IMR-90 (cell line): ENCODE data around the gene ADRA2A. TPM values are rescaled to one million over a fixed set of nuclear protein-coding genes. Genes with fewer than 3 reads are reported as not detected.

ENCODE experiments used
- ATAC-seq: fragments of 200-7000 bp; cut with Tn5 transposase; 2 replicates; pipeline ENCODE4 v1.9.1; 2020; ENCODE audit warnings: low read depth, mild to moderate bottlenecking, moderate library complexity
- BruUV-seq: library from RNA; stranded (reverse); fragments of 400-500 nt; replicated peaks from 2 replicates; lab custom pipeline; 2021; lab: Mats Ljungman, UMichigan
- CTCF ChIA-PET: fragments of 300-600 bp; formaldehyde crosslinking; extraction: SDS; loops from one replicate; lab custom pipeline; 2021; ENCODE audit warnings: antibody characterized with exemption; lab: Yijun Ruan, JAX
- POLR2A ChIA-PET: fragments of 300-600 bp; sonication (Branson Sonifier 250); formaldehyde crosslinking; loops from one replicate; lab custom pipeline; 2022; ENCODE audit warnings: antibody characterized with exemption; ENCODE audit not compliant: unreplicated experiment; lab: Charles Lee
- DNase-seq: peaks from one replicate; pipeline ENCODE4 v3.0.0; 2013
- H2AFZ ChIP-seq: replicated peaks from 2 replicates; pipeline ENCODE3; 2013; ENCODE audit warnings: low read length, mild to moderate bottlenecking; ENCODE audit not compliant: poor library complexity
- H2AK5ac ChIP-seq: 2 replicates; pipeline ENCODE4 v1.6.1; 2013; ENCODE audit warnings: low read depth, low read length, inconsistent platforms
- H2AK9ac ChIP-seq: replicated peaks from 2 replicates; pipeline ENCODE3; 2013; ENCODE audit warnings: mild to moderate bottlenecking, low read depth, low read length, moderate library complexity; ENCODE audit not compliant: poor library complexity
- H2BK120ac ChIP-seq: 2 replicates; pipeline ENCODE4 v1.6.1; 2013; ENCODE audit warnings: low read depth, low read length, inconsistent platforms
- H2BK15ac ChIP-seq: 3 replicates; pipeline ENCODE4 v1.6.1; 2013; ENCODE audit warnings: low read depth, low read length, inconsistent platforms
- H2BK20ac ChIP-seq: 2 replicates; pipeline ENCODE4 v1.6.1; 2013; ENCODE audit warnings: low read depth, mild to moderate bottlenecking, inconsistent platforms, low read length, moderate library complexity
- H2BK5ac ChIP-seq: 2 replicates; pipeline ENCODE4 v1.6.1; 2013; ENCODE audit warnings: mild to moderate bottlenecking, low read depth, low read length, inconsistent platforms; ENCODE audit not compliant: poor library complexity, severe bottlenecking
- H3K14ac ChIP-seq: replicated peaks from 2 replicates; pipeline ENCODE4 v1.6.1; 2013; ENCODE audit warnings: low read depth, low read length, inconsistent platforms
- H3K18ac ChIP-seq: 2 replicates; pipeline ENCODE4 v1.6.1; 2013; ENCODE audit warnings: low read depth, low read length, control low read depth
- H3K23ac ChIP-seq: 2 replicates; pipeline ENCODE4 v1.6.1; 2013; ENCODE audit warnings: low read depth, low read length, inconsistent platforms
- H3K27ac ChIP-seq: 2 replicates; pipeline ENCODE4 v1.5.1; 2013; ENCODE audit warnings: mild to moderate bottlenecking, control low read depth, low read length; ENCODE audit not compliant: insufficient read depth
- H3K27me3 ChIP-seq: 2 replicates; pipeline ENCODE4 v1.6.1; 2013; ENCODE audit warnings: low read length; ENCODE audit not compliant: control insufficient read depth, insufficient read depth
- H3K36me3 ChIP-seq: 2 replicates; pipeline ENCODE4 v1.6.1; 2013; ENCODE audit warnings: low read length, mixed read lengths; ENCODE audit not compliant: control insufficient read depth, insufficient read depth
- H3K4ac ChIP-seq: 2 replicates; pipeline ENCODE4 v1.6.1; 2013; ENCODE audit warnings: low read depth, low read length, inconsistent platforms
- H3K4me1 ChIP-seq: 2 replicates; pipeline ENCODE4 v1.6.1; 2013; ENCODE audit warnings: low read length, mixed read lengths; ENCODE audit not compliant: control insufficient read depth, insufficient read depth
- H3K4me2 ChIP-seq: 2 replicates; pipeline ENCODE4 v1.6.1; 2013; ENCODE audit warnings: low read depth, mild to moderate bottlenecking, control low read depth, low read length, moderate library complexity
- H3K4me3 ChIP-seq: 2 replicates; pipeline ENCODE4 v1.5.1; 2013; ENCODE audit warnings: low read depth, mild to moderate bottlenecking, control low read depth, low read length, moderate library complexity; ENCODE audit not compliant: insufficient read depth
- H3K56ac ChIP-seq: 2 replicates; pipeline ENCODE4 v1.6.1; 2013; ENCODE audit warnings: low read length, inconsistent platforms; ENCODE audit not compliant: insufficient read depth; ENCODE audit errors: extremely low read depth
- H3K79me1 ChIP-seq, 2 experiments: 2 replicates each; pipeline ENCODE4 v1.6.1; 2013; ENCODE audit warnings: low read length in 2 of 2, inconsistent platforms in 1 of 2, low read depth in 1 of 2
- H3K9ac ChIP-seq: 2 replicates; pipeline ENCODE4 v1.6.1; 2013; ENCODE audit warnings: low read depth, low read length, control low read depth
- H3K9me1 ChIP-seq: 2 replicates; pipeline ENCODE4 v1.6.1; 2013; ENCODE audit warnings: low read length, inconsistent platforms; ENCODE audit not compliant: insufficient read depth
- H3K9me3 ChIP-seq: 2 replicates; pipeline ENCODE4 v1.6.1; 2013; ENCODE audit warnings: low read length; ENCODE audit not compliant: control insufficient read depth, insufficient read depth
- H4K20me1 ChIP-seq: 2 replicates; pipeline ENCODE4 v1.6.1; 2013; ENCODE audit warnings: low read length, inconsistent platforms; ENCODE audit not compliant: insufficient read depth
- H4K5ac ChIP-seq: 2 replicates; pipeline ENCODE4 v1.6.1; 2013; ENCODE audit warnings: mild to moderate bottlenecking, low read depth, low read length, control low read depth
- H4K8ac ChIP-seq, 2 experiments: 2 replicates each; pipeline ENCODE4 v1.6.1; 2013; ENCODE audit warnings: low read depth in 2 of 2, low read length in 2 of 2, control low read depth in 1 of 2, inconsistent platforms in 1 of 2
- H4K91ac ChIP-seq: 2 replicates; pipeline ENCODE4 v1.6.1; 2013; ENCODE audit warnings: low read depth, low read length, inconsistent platforms; ENCODE audit not compliant: insufficient read depth
- BHLHE40 ChIP-seq: fragments of 150-350 bp; IDR thresholded peaks from 2 replicates; pipeline ENCODE4 v1.6.1; 2016; ENCODE audit warnings: mild to moderate bottlenecking, low read depth, low read length
- CEBPB ChIP-seq: IDR thresholded peaks from 2 replicates; pipeline ENCODE4 v1.6.1; 2012; ENCODE audit warnings: low read depth, low read length, improper control_type of control experiment
- CHD1 ChIP-seq: IDR thresholded peaks from 2 replicates; pipeline ENCODE4 v1.6.1; 2012; ENCODE audit warnings: low read depth, low read length, improper control_type of control experiment
- CTCF ChIP-seq: conservative IDR thresholded peaks from 2 replicates; pipeline ENCODE4 v1.5.1; 2012; ENCODE audit warnings: mild to moderate bottlenecking, low read depth, low read length, improper control_type of control experiment
- ELK1 ChIP-seq: fragments of 150-350 bp; IDR thresholded peaks from 2 replicates; pipeline ENCODE4 v1.6.1; 2016; ENCODE audit warnings: low read depth, mild to moderate bottlenecking, low read length, moderate library complexity, borderline replicate concordance
- FOS ChIP-seq: fragments of 150-350 bp; IDR thresholded peaks from 2 replicates; pipeline ENCODE4 v1.6.1; 2016; ENCODE audit warnings: low read depth, low read length
- MAFK ChIP-seq: IDR thresholded peaks from 2 replicates; pipeline ENCODE4 v1.6.1; 2012; ENCODE audit warnings: low read depth, low read length, improper control_type of control experiment
- MAZ ChIP-seq: IDR thresholded peaks from 2 replicates; pipeline ENCODE4 v1.6.1; 2012; ENCODE audit warnings: low read depth, mild to moderate bottlenecking, low read length, improper control_type of control experiment, moderate library complexity, borderline replicate concordance
- MXI1 ChIP-seq: IDR thresholded peaks from 2 replicates; pipeline ENCODE4 v1.6.1; 2012; ENCODE audit warnings: low read depth, mild to moderate bottlenecking, low read length, moderate library complexity, borderline replicate concordance
- NFE2L2 ChIP-seq: fragments of 150-350 bp; IDR thresholded peaks from 2 replicates; pipeline ENCODE4 v1.6.1; 2016; ENCODE audit warnings: low read depth, mild to moderate bottlenecking, low read length
- RAD21 ChIP-seq: IDR thresholded peaks from 2 replicates; pipeline ENCODE4 v1.6.1; 2012; ENCODE audit warnings: low read length, improper control_type of control experiment
- RCOR1 ChIP-seq: IDR thresholded peaks from 2 replicates; pipeline ENCODE4 v1.6.1; 2012; ENCODE audit warnings: mild to moderate bottlenecking, low read length, improper control_type of control experiment; ENCODE audit not compliant: insufficient replicate concordance
- RFX5 ChIP-seq: IDR thresholded peaks from 2 replicates; pipeline ENCODE4 v1.8.0; 2012; ENCODE audit warnings: low read depth, mild to moderate bottlenecking, low read length, moderate library complexity
- SMC3 ChIP-seq: fragments of 150-350 bp; IDR thresholded peaks from 2 replicates; pipeline ENCODE4 v1.6.1; 2016; ENCODE audit warnings: low read depth, mild to moderate bottlenecking, antibody characterized with exemption, low read length, moderate library complexity
- USF2 ChIP-seq: fragments of 150-350 bp; IDR thresholded peaks from 2 replicates; pipeline ENCODE4 v1.6.1; 2017; ENCODE audit warnings: mild to moderate bottlenecking, antibody characterized with exemption, low read length, low read depth
- WGBS, 2 experiments: methylation state at CpG; one replicate each; pipeline versions ENCODE4 v1.1.5 to v1.1.7; 2013; ENCODE audit warnings: missing lambda C conversion rate in 2 of 2; ENCODE audit not compliant: insufficient read length in 1 of 2; ENCODE audit errors: extremely low coverage in 2 of 2; 5-methylcytosine and 5-hydroxymethylcytosine counted together
- dilution Hi-C: fragments of 300-500 bp; cut with HindIII; formaldehyde crosslinking; loops from one replicate; pipeline ENCODE4 v1.14.3; 2018; ENCODE audit warnings: low sequenced_read_pairs; ENCODE audit not compliant: unreplicated experiment
- in situ Hi-C: fragments of 300-500 bp; cut with MboI; formaldehyde crosslinking; loops from 3 replicates; pipeline ENCODE4 v1.14.3; 2019; ENCODE audit warnings: low sequenced_read_pairs, inconsistent platforms, mixed read lengths
- intact Hi-C: fragments of 100-400 bp; cut with micrococcal nuclease; formaldehyde crosslinking; loops from 2 replicates; pipeline ENCODE4 v1.10.0; 2022
- polyA plus RNA-seq, 3 experiments: library from polyadenylated mRNA; depleted of rRNA; stranded (reverse); fragments of >200 nt; gene quantifications; 2 replicates each; pipeline ENCODE4 v1.2.3, GENCODE V29; 2012; ENCODE audit warnings: low replicate concordance in 1 of 3
- total RNA-seq: library from RNA; depleted of rRNA; stranded (reverse); fragments of >200 nt; gene quantifications from 2 replicates; pipeline ENCODE4 v1.2.3, GENCODE V29; 2012

The ADRA2A gene
- total and polyA plus RNA-seq, 2 of the 4 experiments (the other 2 are of a cell fraction), result not detected

GRCh38 chr10:111079241-111079760 lies 2.5 kb downstream of the ADRA2A start:
- BruUV-seq, result no TSS peak
- Histone ChIP-seq H2BK15ac (no peak overlapping the region), H4K91ac (no peak overlapping the region), H2BK120ac (no peak overlapping the region), H2AK9ac (no peak overlapping the region), H4K5ac (no peak overlapping the region), H3K4me3 (no peak overlapping the region), H2AK5ac (no peak overlapping the region), H3K4me2 (no peak overlapping the region), H3K14ac (no peak overlapping the region), H3K56ac (no peak overlapping the region), H3K4ac (no peak overlapping the region), H2AFZ (no peak overlapping the region), H3K23ac (no peak overlapping the region), H3K9ac (no peak overlapping the region), H4K8ac (no peak overlapping the region), H3K9me1 (no peaks in the 10 kb centered on the region), H3K79me1 (no peaks in the 10 kb centered on the region), H3K4me1 (no peaks in the 10 kb centered on the region; the same call in 1 of the 2 replicates), H3K27ac (no peak overlapping the region), H3K9me3 (peaks cover 11% of the 10 kb centered on the region; the same call in 1 of the 2 replicates), H3K36me3 (no peaks in the 10 kb centered on the region), H3K18ac (no peak overlapping the region), H4K20me1 (no peaks in the 10 kb centered on the region), H3K27me3 (peaks cover 57% of the 10 kb centered on the region), H2BK20ac (no peak overlapping the region), H2BK5ac (no peak overlapping the region)
- 55% methylated on average over 9 of the region's 28 CpGs; no CpG with 5 or more reads in 1 of the 2 experiments for WGBS, 2 experiments
- TF ChIP-seq NFE2L2 (no peak), RCOR1 (no peak), SMC3 (no peak), CEBPB (no peak), CHD1 (no peak), USF2 (no peak), FOS (no peak), BHLHE40 (no peak), CTCF (no peak), MAFK (no peak), MXI1 (no peak), RFX5 (no peak), MAZ (no peak), RAD21 (no peak), ELK1 (no peak)
- ATAC-seq (no peak), DNase-seq (no peak)
- ChIA-PET POLR2A (no interaction called here), CTCF (no interaction called here)
- dilution Hi-C loops, result no loop called here
- intact Hi-C loops, result loop anchor here (10.0 kb wide), 1 partner anchor 516 kb away; no protein-coding TSS in a partner anchor
- in situ Hi-C loops, result loop anchor here (25.0 kb wide), 1 partner anchor 1233 kb away; no protein-coding TSS in a partner anchor
